ENCODE results near the gene SLC2A9. TPM values are rescaled to one million over a fixed set of nuclear protein-coding genes. Genes with fewer than 3 reads are reported as not detected.

Gene SLC2A9
- total and polyA plus RNA-seq, 2 donors (not counting 1 experiment from before 2014, with no cell fraction given), result 2.3 to 3.9 TPM

DNA sequence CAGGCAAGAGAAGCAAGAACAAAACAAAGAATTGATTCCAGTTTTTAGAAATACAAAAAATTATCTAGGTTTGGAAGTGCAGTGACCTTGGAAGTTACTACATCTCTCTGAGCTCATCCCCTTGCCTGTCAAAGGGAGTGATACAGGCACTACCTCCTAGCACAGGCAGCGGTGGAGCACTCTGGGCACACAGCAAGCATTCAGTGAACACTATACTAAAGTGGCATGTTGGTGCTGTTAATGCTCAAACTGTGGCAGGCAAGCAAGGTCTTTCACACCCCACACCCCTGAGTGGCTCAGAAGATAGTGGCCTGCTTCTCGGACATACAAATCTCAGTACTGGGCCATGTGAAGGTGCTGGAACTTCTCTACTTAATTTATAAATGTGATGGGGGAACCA lies 188.7 kb downstream of the SLC2A9 start:
- Histone ChIP-seq H4K20me1 (ENCODE audit: control insufficient read depth, extremely low read depth, insufficient read depth, low read length) (no peaks in the 10 kb centered on the region), H3K27ac (ENCODE audit: insufficient read depth, low read length) (no peak overlapping the region), H3K9ac (ENCODE audit: insufficient read depth, low read length) (no peak overlapping the region), H3K4me2 (ENCODE audit: extremely low read depth, insufficient read depth, low read length) (no peak overlapping the region), H3K4me3 (replicated peaks in 1 of 4; ENCODE audit: control extremely low read depth in 1 of 4, insufficient read depth in 1 of 4, low read depth in 3 of 4, low read length in 4 of 4) (no peak overlapping the region), H2AFZ (ENCODE audit: low read length) (no peak overlapping the region), H3K4me1 (ENCODE audit: control insufficient read depth, extremely low read depth, insufficient read depth, low read length) (no peaks in the 10 kb centered on the region), H3K27me3 (ENCODE audit: control insufficient read depth, insufficient read depth, low read length) (no peaks in the 10 kb centered on the region), H3K9me3 (ENCODE audit: control insufficient read depth, insufficient read depth, low read depth, low read length) (no peaks in the 10 kb centered on the region), H3K36me3 (ENCODE audit: control insufficient read depth, insufficient read depth, low read length) (no peaks in the 10 kb centered on the region), H3K79me2 (ENCODE audit: control insufficient read depth, insufficient read depth, low read length) (no peaks in the 10 kb centered on the region)
- TF ChIP-seq EZH2 (IDR thresholded peaks at IDR 0.05; ENCODE audit: low read length, missing control alignments), result no peak
- no peak for DNase-seq (ENCODE audit: low read depth in 2 of 2)

DNA sequence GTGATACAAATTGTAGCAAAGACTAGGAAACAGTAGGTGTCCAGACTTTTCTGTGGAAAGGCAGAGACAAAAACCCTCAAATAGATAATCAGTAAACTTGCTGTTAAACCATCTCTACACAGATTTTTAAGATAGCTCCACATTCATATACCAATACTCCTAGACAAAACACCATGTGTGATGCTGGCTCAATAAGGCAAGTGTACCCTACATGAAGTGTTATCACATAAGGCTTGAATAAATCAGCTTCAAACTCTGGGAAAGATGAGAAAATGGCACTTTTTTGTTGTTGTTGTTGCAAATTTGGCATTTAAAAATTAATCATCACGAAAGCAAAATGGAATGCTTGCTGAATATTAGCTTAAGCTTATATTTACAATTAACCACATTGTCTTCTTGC lies 194.7 kb downstream of the SLC2A9 start:
- Histone ChIP-seq H3K27ac (ENCODE audit: insufficient read depth, low read length) (no peak overlapping the region), H3K4me3 (replicated peaks in 1 of 4; ENCODE audit: control extremely low read depth in 1 of 4, insufficient read depth in 1 of 4, low read depth in 3 of 4, low read length in 4 of 4) (no peak overlapping the region), H3K4me2 (ENCODE audit: extremely low read depth, insufficient read depth, low read length) (no peak overlapping the region), H2AFZ (ENCODE audit: low read length) (no peak overlapping the region), H3K4me1 (ENCODE audit: control insufficient read depth, extremely low read depth, insufficient read depth, low read length) (no peaks in the 10 kb centered on the region), H3K79me2 (ENCODE audit: control insufficient read depth, insufficient read depth, low read length) (no peaks in the 10 kb centered on the region), H3K27me3 (ENCODE audit: control insufficient read depth, insufficient read depth, low read length) (no peaks in the 10 kb centered on the region), H3K9me3 (ENCODE audit: control insufficient read depth, insufficient read depth, low read depth, low read length) (no peaks in the 10 kb centered on the region), H3K9ac (ENCODE audit: insufficient read depth, low read length) (no peak overlapping the region), H3K36me3 (ENCODE audit: control insufficient read depth, insufficient read depth, low read length) (no peaks in the 10 kb centered on the region), H4K20me1 (ENCODE audit: control insufficient read depth, extremely low read depth, insufficient read depth, low read length) (no peaks in the 10 kb centered on the region)
- DNase-seq (ENCODE audit: low read depth in 2 of 2), result no peak
- TF ChIP-seq EZH2 (IDR thresholded peaks at IDR 0.05; ENCODE audit: low read length, missing control alignments), result no peak

DNA sequence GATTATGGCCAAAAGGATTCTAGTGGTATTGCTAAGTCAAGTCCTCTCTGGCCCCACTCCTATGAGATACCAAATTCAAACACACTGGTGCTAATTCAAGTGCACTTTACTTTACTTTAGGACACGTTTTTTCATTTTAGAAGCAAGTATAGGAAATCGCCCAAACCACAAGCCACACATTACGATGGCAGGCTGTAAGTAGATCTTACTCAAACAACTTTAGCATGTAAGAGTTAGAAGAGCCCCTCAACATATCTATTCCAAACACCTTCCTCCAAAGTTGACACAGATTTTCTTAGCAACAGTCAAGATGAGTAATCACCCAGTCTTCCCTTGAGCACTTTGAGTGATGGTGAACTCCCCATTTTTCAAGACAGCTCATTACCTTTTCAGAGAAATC lies 196.2 kb downstream of the SLC2A9 start:
- Histone ChIP-seq H3K4me2 (ENCODE audit: extremely low read depth, insufficient read depth, low read length) (no peak overlapping the region), H3K9me3 (ENCODE audit: control insufficient read depth, insufficient read depth, low read depth, low read length) (no peaks in the 10 kb centered on the region), H2AFZ (ENCODE audit: low read length) (no peak overlapping the region), H3K4me1 (ENCODE audit: control insufficient read depth, extremely low read depth, insufficient read depth, low read length) (no peaks in the 10 kb centered on the region), H3K27ac (ENCODE audit: insufficient read depth, low read length) (no peak overlapping the region), H3K9ac (ENCODE audit: insufficient read depth, low read length) (no peak overlapping the region), H3K27me3 (ENCODE audit: control insufficient read depth, insufficient read depth, low read length) (no peaks in the 10 kb centered on the region), H3K4me3 (replicated peaks in 1 of 4; ENCODE audit: control extremely low read depth in 1 of 4, insufficient read depth in 1 of 4, low read depth in 3 of 4, low read length in 4 of 4) (no peak overlapping the region), H3K36me3 (ENCODE audit: control insufficient read depth, insufficient read depth, low read length) (no peaks in the 10 kb centered on the region), H4K20me1 (ENCODE audit: control insufficient read depth, extremely low read depth, insufficient read depth, low read length) (no peaks in the 10 kb centered on the region), H3K79me2 (ENCODE audit: control insufficient read depth, insufficient read depth, low read length) (no peaks in the 10 kb centered on the region)
- no peak for DNase-seq (ENCODE audit: low read depth in 2 of 2)
- TF ChIP-seq, protein P1, sequence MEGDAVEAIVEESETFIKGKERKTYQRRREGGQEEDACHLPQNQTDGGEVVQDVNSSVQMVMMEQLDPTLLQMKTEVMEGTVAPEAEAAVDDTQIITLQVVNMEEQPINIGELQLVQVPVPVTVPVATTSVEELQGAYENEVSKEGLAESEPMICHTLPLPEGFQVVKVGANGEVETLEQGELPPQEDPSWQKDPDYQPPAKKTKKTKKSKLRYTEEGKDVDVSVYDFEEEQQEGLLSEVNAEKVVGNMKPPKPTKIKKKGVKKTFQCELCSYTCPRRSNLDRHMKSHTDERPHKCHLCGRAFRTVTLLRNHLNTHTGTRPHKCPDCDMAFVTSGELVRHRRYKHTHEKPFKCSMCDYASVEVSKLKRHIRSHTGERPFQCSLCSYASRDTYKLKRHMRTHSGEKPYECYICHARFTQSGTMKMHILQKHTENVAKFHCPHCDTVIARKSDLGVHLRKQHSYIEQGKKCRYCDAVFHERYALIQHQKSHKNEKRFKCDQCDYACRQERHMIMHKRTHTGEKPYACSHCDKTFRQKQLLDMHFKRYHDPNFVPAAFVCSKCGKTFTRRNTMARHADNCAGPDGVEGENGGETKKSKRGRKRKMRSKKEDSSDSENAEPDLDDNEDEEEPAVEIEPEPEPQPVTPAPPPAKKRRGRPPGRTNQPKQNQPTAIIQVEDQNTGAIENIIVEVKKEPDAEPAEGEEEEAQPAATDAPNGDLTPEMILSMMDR (conservative IDR thresholded peaks at IDR 0.05 in 1 of 2, IDR thresholded peaks at IDR 0.05 in 1 of 2; ENCODE audit: low read depth in 1 of 2, low read length in 2 of 2), result no peak
- TF ChIP-seq EZH2 (IDR thresholded peaks at IDR 0.05; ENCODE audit: low read length, missing control alignments), result no peak

DNA sequence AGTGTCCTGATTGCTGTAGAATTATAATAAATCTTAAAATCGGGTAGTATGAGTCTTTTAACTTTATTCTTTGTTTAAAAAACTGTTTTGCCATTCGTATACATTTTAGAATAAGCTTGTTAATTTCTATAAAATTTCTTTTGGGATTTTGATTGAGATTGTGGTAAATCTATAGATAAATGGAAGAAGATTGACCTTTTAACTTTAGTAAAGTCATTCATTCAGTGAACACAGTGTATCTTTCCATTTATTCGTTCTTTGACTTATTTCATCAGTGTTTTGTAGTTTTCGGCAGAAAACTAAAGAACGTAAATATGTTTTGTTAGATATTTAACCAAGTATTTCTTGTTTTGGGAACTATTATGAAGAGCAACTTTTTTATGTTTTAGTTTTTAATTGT lies 201.0 kb downstream of the SLC2A9 start:
- H3K4me1 ChIP-seq (ENCODE audit: control insufficient read depth, extremely low read depth, insufficient read depth, low read length), result no peaks in the 10 kb centered on the region
- no peaks in the 10 kb centered on the region for H3K79me2 ChIP-seq (ENCODE audit: control insufficient read depth, insufficient read depth, low read length)
- no peaks in the 10 kb centered on the region for H3K9me3 ChIP-seq (ENCODE audit: control insufficient read depth, insufficient read depth, low read depth, low read length)
- no peak overlapping the region for H3K9ac ChIP-seq (ENCODE audit: insufficient read depth, low read length)
- no peak overlapping the region for H3K4me2 ChIP-seq (ENCODE audit: extremely low read depth, insufficient read depth, low read length)
- no peak overlapping the region for H2AFZ ChIP-seq (ENCODE audit: low read length)
- no peak overlapping the region for H3K4me3 ChIP-seq (replicated peaks in 1 of 4; ENCODE audit: control extremely low read depth in 1 of 4, insufficient read depth in 1 of 4, low read depth in 3 of 4, low read length in 4 of 4)
- no peaks in the 10 kb centered on the region for H3K27me3 ChIP-seq (ENCODE audit: control insufficient read depth, insufficient read depth, low read length)
- H3K27ac ChIP-seq (ENCODE audit: insufficient read depth, low read length), result no peak overlapping the region
- H3K36me3 ChIP-seq (ENCODE audit: control insufficient read depth, insufficient read depth, low read length), result no peaks in the 10 kb centered on the region
- H4K20me1 ChIP-seq (ENCODE audit: control insufficient read depth, extremely low read depth, insufficient read depth, low read length), result no peaks in the 10 kb centered on the region
- no peak for TF ChIP-seq EZH2 (IDR thresholded peaks at IDR 0.05; ENCODE audit: low read length, missing control alignments)
- TF ChIP-seq, protein P1 (conservative IDR thresholded peaks at IDR 0.05 in 1 of 2, IDR thresholded peaks at IDR 0.05 in 1 of 2; ENCODE audit: low read depth in 1 of 2, low read length in 2 of 2), result no peak
- DNase-seq (ENCODE audit: low read depth in 2 of 2), result no peak
